Neural progenitor cell (in vitro differentiated cells): Measurements from ENCODE around the gene SLC35D2. TPM values are rescaled to one million over a fixed set of nuclear protein-coding genes. Genes with fewer than 3 reads are reported as not detected.
A peak's percentile ranks its signal among the peaks of the same experiment; 100 is the strongest.

Experiments used
- DNase-seq: peaks from one replicate; pipeline ENCODE4 v3.0.0-alpha.2; 2016; ENCODE audit warnings: low spot score
- H2AFZ ChIP-seq: fragments of 200-600 bp; sonication (generic); replicated peaks from 2 replicates; pipeline ENCODE4 v1.6.1; 2016; ENCODE audit warnings: antibody characterized with exemption
- H3F3A ChIP-seq: fragments of 200-600 bp; sonication (generic); 2 replicates; pipeline ENCODE4 v1.6.1; 2016; ENCODE audit warnings: antibody characterized with exemption, low read depth
- H3K27ac ChIP-seq: fragments of 200-600 bp; sonication (generic); 2 replicates; pipeline ENCODE4 v1.5.1; 2016; ENCODE audit warnings: mild to moderate bottlenecking
- H3K27me3 ChIP-seq: fragments of 200-600 bp; sonication (generic); 2 replicates; pipeline ENCODE4 v1.6.1; 2016; ENCODE audit warnings: mild to moderate bottlenecking, moderate library complexity
- H3K36me3 ChIP-seq: fragments of 200-600 bp; sonication (generic); 2 replicates; pipeline ENCODE4 v1.5.1; 2016
- H3K4me1 ChIP-seq: fragments of 200-600 bp; sonication (generic); 2 replicates; pipeline ENCODE4 v1.6.1; 2016; ENCODE audit warnings: mixed run types
- H3K4me2 ChIP-seq: fragments of 200-600 bp; sonication (generic); 2 replicates; pipeline ENCODE4 v1.6.1; 2016
- H3K4me3 ChIP-seq: fragments of 200-600 bp; sonication (generic); 2 replicates; pipeline ENCODE4 v1.5.1; 2016
- H3K79me2 ChIP-seq: fragments of 200-600 bp; sonication (generic); 2 replicates; pipeline ENCODE4 v1.6.1; 2016; ENCODE audit warnings: low read depth
- H3K9ac ChIP-seq: fragments of 200-600 bp; sonication (generic); 2 replicates; pipeline ENCODE4 v1.6.1; 2016
- H3K9me3 ChIP-seq: fragments of 200-600 bp; sonication (generic); 2 replicates; pipeline ENCODE4 v1.5.1; 2016; ENCODE audit warnings: low read depth
- H4K20me1 ChIP-seq: fragments of 200-600 bp; sonication (generic); 2 replicates; pipeline ENCODE4 v1.6.1; 2016; ENCODE audit warnings: low read depth
- H3K27ac Mint-ChIP-seq: 3 replicates; pipeline ENCODE4 v1.8.0; 2021; ENCODE audit warnings: mixed read lengths
- H3K27me3 Mint-ChIP-seq: 2 replicates; pipeline ENCODE4 v1.8.0; 2022; ENCODE audit warnings: low read depth, mild to moderate bottlenecking, inconsistent platforms, moderate library complexity, mixed read lengths; ENCODE audit not compliant: insufficient read depth
- H3K36me3 Mint-ChIP-seq: 3 replicates; pipeline ENCODE4 v1.8.0; 2021; ENCODE audit warnings: mixed read lengths
- H3K4me1 Mint-ChIP-seq: 3 replicates; pipeline ENCODE4 v1.8.0; 2021; ENCODE audit warnings: mixed read lengths
- H3K4me3 Mint-ChIP-seq: 3 replicates; pipeline ENCODE4 v1.8.0; 2021; ENCODE audit warnings: mild to moderate bottlenecking, moderate library complexity, mixed read lengths
- H3K9me3 Mint-ChIP-seq: 3 replicates; pipeline ENCODE4 v1.8.0; 2020; ENCODE audit warnings: mixed read lengths
- EZH2 ChIP-seq: fragments of 200-600 bp; sonication (generic); IDR thresholded peaks from 2 replicates; pipeline ENCODE4 v1.6.1; 2017; ENCODE audit warnings: antibody characterized with exemption, mild to moderate bottlenecking, moderate library complexity
- EZH2phosphoT487 ChIP-seq: fragments of 200-600 bp; sonication (generic); IDR thresholded peaks from 2 replicates; pipeline ENCODE4 v1.6.1; 2017; ENCODE audit warnings: antibody characterized with exemption
- total RNA-seq: library from RNA; depleted of rRNA; stranded (reverse); fragments of >200 nt; gene quantifications from 2 replicates; pipeline ENCODE4 v1.2.3, GENCODE V29; 2015; ENCODE audit warnings: low replicate concordance
- TF ChIP-seq, protein P1 (sequence below): fragments of 200-600 bp; sonication (generic); IDR thresholded peaks from 2 replicates; pipeline ENCODE4 v1.5.1; 2017; ENCODE audit warnings: antibody characterized with exemption, mild to moderate bottlenecking

The SLC35D2 gene
- total RNA-seq, 1 donor from 2014 or later, result 30.1 TPM

DNA sequence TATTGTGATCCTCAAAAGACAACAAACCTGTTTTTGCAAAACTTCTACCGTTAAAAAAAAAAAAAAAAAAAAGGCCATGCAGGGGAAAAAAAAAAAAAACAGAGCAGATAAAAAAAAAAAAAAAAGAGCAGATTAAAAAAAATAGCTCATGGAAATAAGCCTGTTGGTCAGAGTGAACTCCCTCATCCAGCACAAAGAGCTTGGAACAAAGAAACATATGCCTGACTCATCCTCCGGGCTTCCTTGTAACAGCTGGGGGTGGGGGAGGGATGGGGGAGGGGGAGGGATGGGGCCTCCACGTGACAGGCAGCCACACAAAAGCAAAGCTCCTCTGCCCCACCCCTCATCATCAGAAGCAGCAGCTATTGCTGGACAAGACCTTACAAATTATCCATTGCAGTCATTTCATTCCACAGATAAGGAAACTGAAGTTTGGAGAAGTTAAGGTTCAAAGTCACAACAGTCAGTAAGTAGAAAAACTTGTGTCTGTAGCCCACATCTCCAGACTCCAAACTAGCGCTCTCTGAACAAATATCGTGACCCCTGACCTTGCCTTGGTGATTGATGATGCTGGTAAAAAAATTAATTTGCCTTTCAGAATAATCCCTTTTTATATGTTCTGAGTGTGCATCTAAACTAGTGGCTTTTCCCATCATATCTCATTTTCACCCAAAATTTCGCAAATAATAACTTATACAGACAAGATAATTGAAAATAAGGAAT lies 38.9 kb downstream of the SLC35D2 start:
- peaks cover 6% of the 10 kb centered on the region for H3K27me3 Mint-ChIP-seq
- Histone ChIP-seq H3K4me1 (peaks cover 17% of the 10 kb centered on the region), H3K79me2 (no peaks in the 10 kb centered on the region), H3K9ac (no peak overlapping the region), H4K20me1 (no peaks in the 10 kb centered on the region), H3K4me2 (no peak overlapping the region), H2AFZ (peak overlapping the region; percentile 73), H3F3A (peaks cover 8% of the 10 kb centered on the region), H3K27me3 (no peaks in the 10 kb centered on the region), H3K27ac (no peak overlapping the region), H3K9me3 (no peaks in the 10 kb centered on the region), H3K36me3 (no peaks in the 10 kb centered on the region), H3K4me3 (no peak overlapping the region)
- peak; percentile 44 for DNase-seq
- H3K4me1 Mint-ChIP-seq, result peaks cover 42% of the 10 kb centered on the region
- H3K9me3 Mint-ChIP-seq, result peaks cover 35% of the 10 kb centered on the region
- TF ChIP-seq, protein P1, sequence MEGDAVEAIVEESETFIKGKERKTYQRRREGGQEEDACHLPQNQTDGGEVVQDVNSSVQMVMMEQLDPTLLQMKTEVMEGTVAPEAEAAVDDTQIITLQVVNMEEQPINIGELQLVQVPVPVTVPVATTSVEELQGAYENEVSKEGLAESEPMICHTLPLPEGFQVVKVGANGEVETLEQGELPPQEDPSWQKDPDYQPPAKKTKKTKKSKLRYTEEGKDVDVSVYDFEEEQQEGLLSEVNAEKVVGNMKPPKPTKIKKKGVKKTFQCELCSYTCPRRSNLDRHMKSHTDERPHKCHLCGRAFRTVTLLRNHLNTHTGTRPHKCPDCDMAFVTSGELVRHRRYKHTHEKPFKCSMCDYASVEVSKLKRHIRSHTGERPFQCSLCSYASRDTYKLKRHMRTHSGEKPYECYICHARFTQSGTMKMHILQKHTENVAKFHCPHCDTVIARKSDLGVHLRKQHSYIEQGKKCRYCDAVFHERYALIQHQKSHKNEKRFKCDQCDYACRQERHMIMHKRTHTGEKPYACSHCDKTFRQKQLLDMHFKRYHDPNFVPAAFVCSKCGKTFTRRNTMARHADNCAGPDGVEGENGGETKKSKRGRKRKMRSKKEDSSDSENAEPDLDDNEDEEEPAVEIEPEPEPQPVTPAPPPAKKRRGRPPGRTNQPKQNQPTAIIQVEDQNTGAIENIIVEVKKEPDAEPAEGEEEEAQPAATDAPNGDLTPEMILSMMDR, result no peak
- TF ChIP-seq EZH2 (no peak), EZH2phosphoT487 (no peak)
- H3K36me3 Mint-ChIP-seq, result peaks cover 24% of the 10 kb centered on the region
- H3K4me3 Mint-ChIP-seq, result no peak overlapping the region
- peak overlapping the region; percentile 62 for H3K27ac Mint-ChIP-seq

DNA sequence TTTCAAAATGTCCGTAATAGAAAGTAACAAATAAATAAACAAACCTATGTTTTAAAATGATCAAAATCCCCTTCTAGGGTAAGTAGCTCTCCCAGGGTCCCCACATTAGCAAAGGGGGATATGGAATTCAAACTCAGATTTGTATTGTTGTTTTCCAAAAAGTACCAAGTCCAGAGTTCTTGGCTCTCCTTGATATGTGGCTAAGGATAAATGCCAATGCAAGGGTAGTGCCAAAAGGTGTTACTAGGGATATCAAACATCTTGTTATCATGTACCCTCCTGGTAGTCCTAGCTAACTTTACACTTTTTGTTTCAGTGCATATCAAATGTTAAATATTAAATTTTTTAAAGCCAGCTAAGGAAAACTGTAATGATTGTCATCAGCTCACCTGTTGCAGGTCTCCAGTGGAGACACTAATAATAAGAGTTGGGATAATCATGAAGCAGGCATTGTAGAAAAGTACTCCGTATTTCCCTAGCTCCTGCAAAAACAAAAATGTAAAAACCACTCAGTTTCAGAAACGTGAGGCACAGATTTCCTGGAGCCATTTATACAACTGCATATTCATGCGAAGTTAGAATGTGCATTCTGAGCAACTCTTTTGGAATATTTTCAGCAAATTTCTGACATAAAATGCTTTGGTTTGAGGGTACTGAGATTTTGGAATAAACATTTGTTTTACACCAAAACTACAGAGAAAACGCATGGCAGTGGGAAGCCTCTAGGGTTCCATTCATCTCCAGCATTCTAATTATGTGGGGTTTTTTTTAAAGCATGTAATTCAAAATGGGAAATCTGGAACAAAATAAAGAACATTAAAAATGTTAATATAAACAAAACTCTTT lies 39.8 kb downstream of the SLC35D2 start:
- H3K4me3 Mint-ChIP-seq, result no peak overlapping the region
- H3K27me3 Mint-ChIP-seq, result peaks cover 6% of the 10 kb centered on the region
- H4K20me1 ChIP-seq, result no peaks in the 10 kb centered on the region
- DNase-seq, result no peak
- TF ChIP-seq, protein P1, result no peak
- TF ChIP-seq EZH2phosphoT487 (no peak), EZH2 (no peak)
- H3K4me3 ChIP-seq, result no peak overlapping the region
- no peaks in the 10 kb centered on the region for H3K79me2 ChIP-seq
- peaks cover 34% of the 10 kb centered on the region for H3K9me3 Mint-ChIP-seq
- peaks cover 24% of the 10 kb centered on the region for H3K36me3 Mint-ChIP-seq
- peak overlapping the region; percentile 73 for H2AFZ ChIP-seq
- no peak overlapping the region for H3K4me2 ChIP-seq
- peaks cover 40% of the 10 kb centered on the region for H3K4me1 Mint-ChIP-seq
- peaks cover 17% of the 10 kb centered on the region for H3K4me1 ChIP-seq
- no peak overlapping the region for H3K9ac ChIP-seq
- no peaks in the 10 kb centered on the region for H3K27me3 ChIP-seq
- H3F3A ChIP-seq, result peaks cover 8% of the 10 kb centered on the region
- no peak overlapping the region for H3K27ac ChIP-seq
- H3K9me3 ChIP-seq, result no peaks in the 10 kb centered on the region
- H3K27ac Mint-ChIP-seq, result no peak overlapping the region
- no peaks in the 10 kb centered on the region for H3K36me3 ChIP-seq

DNA sequence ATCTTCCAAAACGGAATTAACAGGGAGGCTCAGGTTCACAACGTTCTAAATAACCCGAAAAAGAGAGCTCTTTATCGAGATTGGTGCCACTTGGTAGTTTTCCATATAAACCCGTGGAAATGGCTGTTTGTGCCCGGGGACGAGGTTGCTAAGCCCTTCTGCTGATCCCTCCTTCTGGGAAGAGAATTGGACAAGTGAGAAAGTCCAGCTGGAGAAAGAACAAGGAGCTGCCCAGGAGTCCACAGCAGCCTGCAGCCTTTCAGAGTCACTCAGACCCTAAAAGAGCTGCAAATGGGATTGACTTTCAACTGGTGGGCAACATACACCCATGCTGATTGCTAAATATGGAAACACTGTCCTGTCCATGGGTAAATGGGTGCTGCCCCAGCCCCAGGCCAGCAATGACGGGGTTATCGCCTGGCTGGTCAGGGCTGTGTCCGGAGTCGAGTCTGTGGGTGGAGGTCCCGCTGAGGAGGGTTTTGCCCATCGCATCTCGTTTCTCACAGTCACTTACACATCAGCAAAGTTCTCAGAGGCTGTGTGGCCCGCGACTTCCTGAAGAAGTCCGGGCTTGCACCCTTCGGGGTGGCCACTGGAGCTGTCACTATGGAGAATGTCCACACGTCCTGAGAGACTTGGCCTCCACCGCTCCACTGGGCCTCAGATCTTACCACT lies 40.8 kb downstream of the SLC35D2 start:
- H3K9ac ChIP-seq, result no peak overlapping the region
- no peak for TF ChIP-seq EZH2phosphoT487
- TF ChIP-seq, protein P1, result no peak
- no peak for TF ChIP-seq EZH2
- peaks cover 17% of the 10 kb centered on the region for H3K4me1 ChIP-seq

More for the DNA sequence above, 40.8 kb downstream of the SLC35D2 start:
- Mint-ChIP-seq H3K27me3 (peaks cover 6% of the 10 kb centered on the region), H3K4me3 (no peak overlapping the region), H3K9me3 (peaks cover 25% of the 10 kb centered on the region), H3K4me1 (peaks cover 40% of the 10 kb centered on the region), H3K27ac (peak overlapping the region; percentile 1), H3K36me3 (peaks cover 16% of the 10 kb centered on the region)
- DNase-seq, result no peak
- H2AFZ ChIP-seq, result no peak overlapping the region
- no peaks in the 10 kb centered on the region for H3K27me3 ChIP-seq
- no peaks in the 10 kb centered on the region for H4K20me1 ChIP-seq
- H3K79me2 ChIP-seq, result no peaks in the 10 kb centered on the region
- H3K9me3 ChIP-seq, result no peaks in the 10 kb centered on the region
- no peak overlapping the region for H3K4me3 ChIP-seq
- H3F3A ChIP-seq, result peaks cover 8% of the 10 kb centered on the region
- no peak overlapping the region for H3K4me2 ChIP-seq
- no peaks in the 10 kb centered on the region for H3K36me3 ChIP-seq
- H3K27ac ChIP-seq, result no peak overlapping the region
